HCT116 (cell line): ENCODE measurements around the gene NAB1. TPM values are rescaled to one million over a fixed set of nuclear protein-coding genes. Genes with fewer than 3 reads are reported as not detected.

Source experiments
- ATAC-seq: fragments of 200-7000 bp; cut with Tn5 transposase; 2 replicates; pipeline ENCODE4 v1.9.1; 2020; ENCODE audit warnings: mild to moderate bottlenecking, moderate library complexity
- BruUV-seq: library from RNA; stranded (reverse); fragments of 400-500 nt; replicated peaks from 2 replicates; lab custom pipeline; 2021; lab: Mats Ljungman, UMichigan
- CTCF ChIA-PET: fragments of 300-600 bp; sonication (Branson Sonifier 250); formaldehyde crosslinking; loops from one replicate; lab custom pipeline; 2021; ENCODE audit warnings: antibody characterized with exemption; lab: Charles Lee
- POLR2A ChIA-PET: fragments of 300-600, 350-600 bp; sonication (Branson Sonifier 250); formaldehyde crosslinking; loops from one replicate; lab custom pipeline; 2021; ENCODE audit warnings: antibody characterized with exemption; lab: Charles Lee
- RAD21 ChIA-PET, 2 experiments: fragments of 300-600 bp; sonication (Branson Sonifier 250); formaldehyde crosslinking; loops; one replicate each; lab custom pipeline; 2023; ENCODE audit warnings: low total read pairs in 2 of 2; ENCODE audit not compliant: uncharacterized antibody in 2 of 2, unreplicated experiment in 2 of 2, low non-redundant PET in 1 of 2; lab: Charles Lee
- DNase-seq: peaks from one replicate; pipeline ENCODE4 v3.0.0-alpha.2; 2010; ENCODE audit warnings: low read depth, low spot score
- H2AFZ ChIP-seq: fragments of 200-600 bp; shearing (Covaris generic), sonication (generic); 2 replicates; pipeline ENCODE4 v1.6.1; 2017; ENCODE audit warnings: low read depth, mixed run types, mixed read lengths, antibody characterized with exemption, low read length; ENCODE audit not compliant: poor library complexity, severe bottlenecking
- H3K27ac ChIP-seq: 2 replicates; pipeline ENCODE4 v1.5.1; 2012; ENCODE audit warnings: low read depth, low read length
- H3K27me3 ChIP-seq: fragments of 200-600 bp; sonication (generic); 2 replicates; pipeline ENCODE4 v1.6.1; 2016; ENCODE audit warnings: mixed run types, low read length, mixed read lengths; ENCODE audit not compliant: insufficient read depth
- H3K36me3 ChIP-seq, 2 experiments: fragments of 200-500 bp in 1 of 2; fragments of 200-600 bp in 1 of 2; sonication (Bioruptor generic) in 1 of 2; sonication (generic) in 1 of 2; 2 replicates each; pipeline versions ENCODE4 v1.5.1 to v1.6.1; 2014 to 2016; ENCODE audit warnings: low read length in 2 of 2, inconsistent platforms in 1 of 2, mixed read lengths in 1 of 2, mixed run types in 1 of 2; ENCODE audit not compliant: insufficient read depth in 2 of 2, control insufficient read depth in 1 of 2
- H3K4me1 ChIP-seq, 2 experiments: fragments of 200-600 bp in 1 of 2; sonication (generic) in 1 of 2; 2 replicates each; pipeline versions ENCODE4 v1.5.1 to v1.6.1; 2012 to 2017; ENCODE audit warnings: low read length in 2 of 2, inconsistent platforms in 1 of 2, mild to moderate bottlenecking in 1 of 2, mixed read lengths in 1 of 2, mixed run types in 1 of 2, moderate library complexity in 1 of 2; ENCODE audit not compliant: insufficient read depth in 2 of 2, control insufficient read depth in 1 of 2
- H3K4me2 ChIP-seq: fragments of 200-600 bp; sonication (generic); 2 replicates; pipeline ENCODE4 v1.6.1; 2017; ENCODE audit warnings: mixed run types, low read length, mixed read lengths
- H3K4me3 ChIP-seq, 2 experiments: fragments of 200-600 bp in 1 of 2; sonication (generic) in 1 of 2; replicated peaks in 1 of 2; 2 replicates each; pipeline ENCODE4 v1.5.1; 2011 to 2016; ENCODE audit warnings: low read length in 2 of 2, control low read depth in 1 of 2, low read depth in 1 of 2, mild to moderate bottlenecking in 1 of 2, mixed read lengths in 1 of 2, mixed run types in 1 of 2
- H3K79me2 ChIP-seq: fragments of 200-600 bp; sonication (generic); 2 replicates; pipeline ENCODE4 v1.6.1; 2017; ENCODE audit warnings: mild to moderate bottlenecking, mixed run types, low read length, moderate library complexity, mixed read lengths; ENCODE audit not compliant: insufficient read depth
- H3K9ac ChIP-seq: fragments of 200-600 bp; sonication (generic); 2 replicates; pipeline ENCODE4 v1.6.1; 2016; ENCODE audit warnings: low read length, mixed read lengths
- H3K9me2 ChIP-seq: fragments of 200-600 bp; sonication (generic), shearing (Covaris generic); 2 replicates; pipeline ENCODE4 v1.6.1; 2017; ENCODE audit warnings: mixed run types, mild to moderate bottlenecking, moderate library complexity; ENCODE audit not compliant: insufficient read depth
- H3K9me3 ChIP-seq, 2 experiments: fragments of 200-500 bp in 1 of 2; fragments of 200-600 bp in 1 of 2; sonication (Bioruptor generic) in 1 of 2; sonication (generic) in 1 of 2; 2 replicates each; pipeline ENCODE4 v1.6.1; 2014 to 2017; ENCODE audit warnings: low read length in 2 of 2, mixed read lengths in 2 of 2, inconsistent platforms in 1 of 2, low read depth in 1 of 2, mild to moderate bottlenecking in 1 of 2, mixed run types in 1 of 2, moderate library complexity in 1 of 2; ENCODE audit not compliant: control insufficient read depth in 1 of 2, insufficient read depth in 1 of 2
- H4K20me1 ChIP-seq: fragments of 200-600 bp; sonication (generic), shearing (Covaris generic); 2 replicates; pipeline ENCODE4 v1.6.1; 2017; ENCODE audit warnings: mixed run types, mild to moderate bottlenecking, moderate library complexity; ENCODE audit not compliant: insufficient read depth
- CBX3 ChIP-seq: IDR thresholded peaks from 2 replicates; pipeline ENCODE4 v1.6.1; 2012; ENCODE audit warnings: low read depth
- CEBPB ChIP-seq: IDR thresholded peaks from 2 replicates; pipeline ENCODE4 v1.6.1; 2012; ENCODE audit warnings: low read depth
- EGR1 ChIP-seq: IDR thresholded peaks from 2 replicates; pipeline ENCODE4 v1.6.1; 2012; ENCODE audit warnings: low read depth
- ELF1 ChIP-seq: IDR thresholded peaks from 2 replicates; pipeline ENCODE4 v1.6.1; 2012; ENCODE audit warnings: low read depth, borderline replicate concordance
- EZH2 ChIP-seq: fragments of 200-600 bp; sonication (generic); IDR thresholded peaks from 2 replicates; pipeline ENCODE4 v1.6.1; 2017; ENCODE audit warnings: antibody characterized with exemption, mixed run types
- FOSL1 ChIP-seq: IDR thresholded peaks from 2 replicates; pipeline ENCODE4 v1.6.1; 2012; ENCODE audit warnings: low read depth
- JUND ChIP-seq: IDR thresholded peaks from 2 replicates; pipeline ENCODE4 v1.6.1; 2012
- POLR2A ChIP-seq: IDR thresholded peaks from 2 replicates; pipeline ENCODE4 v1.7.0; 2011; ENCODE audit warnings: borderline replicate concordance; ENCODE audit not compliant: insufficient read depth, insufficient read length; ENCODE audit errors: extremely low read depth
- POLR2AphosphoS5 ChIP-seq: IDR thresholded peaks from 2 replicates; pipeline ENCODE4 v1.6.1; 2011; ENCODE audit warnings: mild to moderate bottlenecking, low read depth, low read length, moderate library complexity
- RAD21 ChIP-seq: IDR thresholded peaks from 2 replicates; pipeline ENCODE4 v1.6.1; 2012; ENCODE audit warnings: low read depth, mild to moderate bottlenecking
- YY1 ChIP-seq: IDR thresholded peaks from 2 replicates; pipeline ENCODE4 v1.6.1; 2011; ENCODE audit warnings: low read length, low read depth, moderate library complexity, mild to moderate bottlenecking; ENCODE audit not compliant: insufficient replicate concordance; ENCODE audit errors: extremely low read depth
- ZFX ChIP-seq: fragments of 450-650 bp; IDR thresholded peaks from 2 replicates; pipeline ENCODE4 v1.6.1; 2017
- ZNF274 ChIP-seq: fragments of 200-500 bp; sonication (Bioruptor generic); IDR thresholded peaks from 2 replicates; pipeline ENCODE4 v1.6.1; 2014; ENCODE audit warnings: mild to moderate bottlenecking, low read depth, low read length, inconsistent platforms
- intact Hi-C: fragments of 100-400 bp; cut with micrococcal nuclease; formaldehyde crosslinking; loops from 2 replicates; pipeline ENCODE4 v1.10.0; 2022
- total RNA-seq: library from RNA; stranded (reverse); gene quantifications from one replicate; pipeline ENCODE4 v1.2.1, GENCODE V29; 2021; ENCODE audit not compliant: unreplicated experiment
- TF ChIP-seq, protein P1 (sequence below): IDR thresholded peaks from 2 replicates; pipeline ENCODE4 v1.6.1; 2011; ENCODE audit warnings: mild to moderate bottlenecking, low read length, moderate library complexity; ENCODE audit not compliant: insufficient replicate concordance; ENCODE audit errors: extremely low read depth
- TF ChIP-seq, protein P2 (sequence below), 3 experiments: fragments of 200-600 bp in 1 of 3; sonication (generic) in 1 of 3; IDR thresholded peaks in 2 of 3; conservative IDR thresholded peaks in 1 of 3; 2 replicates each; pipeline ENCODE4 v1.5.1; 2012 to 2017; ENCODE audit warnings: low read depth in 2 of 3, low read length in 2 of 3, antibody characterized with exemption in 1 of 3, borderline replicate concordance in 1 of 3, control low read depth in 1 of 3, mild to moderate bottlenecking in 1 of 3, mixed read lengths in 1 of 3, mixed run types in 1 of 3, moderate library complexity in 1 of 3; ENCODE audit not compliant: insufficient read depth in 1 of 3
- TF ChIP-seq, protein P3 (sequence below): IDR thresholded peaks from 2 replicates; pipeline ENCODE4 v1.6.1; 2012

Gene NAB1
- total RNA-seq, 1 experiment from 2014 or later = 43.8 TPM

DNA sequence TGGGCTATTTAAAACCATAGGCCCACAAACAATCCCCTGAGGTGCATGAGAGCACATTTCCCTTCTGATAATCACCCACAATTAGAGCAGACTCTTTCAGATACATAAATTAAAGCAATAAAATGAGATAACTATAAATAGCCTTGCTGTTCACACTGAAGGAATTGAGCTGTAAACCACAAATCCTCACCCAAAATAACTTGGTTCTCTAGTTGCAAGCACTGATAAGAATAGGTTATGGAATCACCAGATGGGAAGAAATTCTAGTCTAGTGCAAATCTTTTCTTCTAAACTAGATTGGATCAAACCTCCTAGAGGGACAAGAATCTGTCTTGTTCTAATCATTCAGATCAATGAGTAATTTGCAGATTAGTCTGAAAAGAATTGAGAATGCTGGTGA is 64.6 kb downstream of the NAB1 start:
- H3K9me2 ChIP-seq = no peaks in the 10 kb centered on the region
- TF ChIP-seq ZNF274 = no peak
- no peak for TF ChIP-seq ZFX
- TF ChIP-seq RAD21 = no peak
- no peak for TF ChIP-seq EGR1
- no peak for TF ChIP-seq YY1
- no peak for TF ChIP-seq JUND
- TF ChIP-seq CEBPB = no peak
- TF ChIP-seq, protein P1, sequence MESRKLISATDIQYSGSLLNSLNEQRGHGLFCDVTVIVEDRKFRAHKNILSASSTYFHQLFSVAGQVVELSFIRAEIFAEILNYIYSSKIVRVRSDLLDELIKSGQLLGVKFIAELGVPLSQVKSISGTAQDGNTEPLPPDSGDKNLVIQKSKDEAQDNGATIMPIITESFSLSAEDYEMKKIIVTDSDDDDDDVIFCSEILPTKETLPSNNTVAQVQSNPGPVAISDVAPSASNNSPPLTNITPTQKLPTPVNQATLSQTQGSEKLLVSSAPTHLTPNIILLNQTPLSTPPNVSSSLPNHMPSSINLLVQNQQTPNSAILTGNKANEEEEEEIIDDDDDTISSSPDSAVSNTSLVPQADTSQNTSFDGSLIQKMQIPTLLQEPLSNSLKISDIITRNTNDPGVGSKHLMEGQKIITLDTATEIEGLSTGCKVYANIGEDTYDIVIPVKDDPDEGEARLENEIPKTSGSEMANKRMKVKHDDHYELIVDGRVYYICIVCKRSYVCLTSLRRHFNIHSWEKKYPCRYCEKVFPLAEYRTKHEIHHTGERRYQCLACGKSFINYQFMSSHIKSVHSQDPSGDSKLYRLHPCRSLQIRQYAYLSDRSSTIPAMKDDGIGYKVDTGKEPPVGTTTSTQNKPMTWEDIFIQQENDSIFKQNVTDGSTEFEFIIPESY = no peak
- TF ChIP-seq, protein P2, sequence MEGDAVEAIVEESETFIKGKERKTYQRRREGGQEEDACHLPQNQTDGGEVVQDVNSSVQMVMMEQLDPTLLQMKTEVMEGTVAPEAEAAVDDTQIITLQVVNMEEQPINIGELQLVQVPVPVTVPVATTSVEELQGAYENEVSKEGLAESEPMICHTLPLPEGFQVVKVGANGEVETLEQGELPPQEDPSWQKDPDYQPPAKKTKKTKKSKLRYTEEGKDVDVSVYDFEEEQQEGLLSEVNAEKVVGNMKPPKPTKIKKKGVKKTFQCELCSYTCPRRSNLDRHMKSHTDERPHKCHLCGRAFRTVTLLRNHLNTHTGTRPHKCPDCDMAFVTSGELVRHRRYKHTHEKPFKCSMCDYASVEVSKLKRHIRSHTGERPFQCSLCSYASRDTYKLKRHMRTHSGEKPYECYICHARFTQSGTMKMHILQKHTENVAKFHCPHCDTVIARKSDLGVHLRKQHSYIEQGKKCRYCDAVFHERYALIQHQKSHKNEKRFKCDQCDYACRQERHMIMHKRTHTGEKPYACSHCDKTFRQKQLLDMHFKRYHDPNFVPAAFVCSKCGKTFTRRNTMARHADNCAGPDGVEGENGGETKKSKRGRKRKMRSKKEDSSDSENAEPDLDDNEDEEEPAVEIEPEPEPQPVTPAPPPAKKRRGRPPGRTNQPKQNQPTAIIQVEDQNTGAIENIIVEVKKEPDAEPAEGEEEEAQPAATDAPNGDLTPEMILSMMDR (IDR thresholded peaks at IDR 0.05 in 2 of 3, conservative IDR thresholded peaks at IDR 0.05 in 1 of 3; ENCODE audit: borderline replicate concordance in 1 of 3, insufficient read depth in 1 of 3, low read depth in 2 of 3, low read length in 2 of 3) = no peak
- TF ChIP-seq FOSL1 = no peak
- TF ChIP-seq POLR2AphosphoS5 = no peak
- TF ChIP-seq POLR2A = no peak
- TF ChIP-seq CBX3 = no peak
- TF ChIP-seq, protein P3, sequence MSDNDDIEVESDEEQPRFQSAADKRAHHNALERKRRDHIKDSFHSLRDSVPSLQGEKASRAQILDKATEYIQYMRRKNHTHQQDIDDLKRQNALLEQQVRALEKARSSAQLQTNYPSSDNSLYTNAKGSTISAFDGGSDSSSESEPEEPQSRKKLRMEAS = no peak
- TF ChIP-seq EZH2 = no peak
- no peak for TF ChIP-seq ELF1
- ChIA-PET CTCF (no interaction called here), POLR2A (no interaction called here), RAD21 (no interaction called here)
- no TSS peak for BruUV-seq
- no peak overlapping the region for H3K4me2 ChIP-seq
- H4K20me1 ChIP-seq = no peaks in the 10 kb centered on the region
- DNase-seq = no peak
- H3K79me2 ChIP-seq = no peaks in the 10 kb centered on the region
- no peak overlapping the region for H3K9ac ChIP-seq
- intact Hi-C loops = no loop called here
- H3K9me3 ChIP-seq = no peaks in the 10 kb centered on the region
- no peaks in the 10 kb centered on the region for H3K27me3 ChIP-seq
- H3K36me3 ChIP-seq = no peaks in the 10 kb centered on the region
- no peak overlapping the region for H2AFZ ChIP-seq
- H3K4me3 ChIP-seq = no peak overlapping the region
- H3K4me1 ChIP-seq = peaks cover under 1 to 34% of the 10 kb centered on the region in 2 experiments
- no peak for ATAC-seq
- H3K27ac ChIP-seq = no peak overlapping the region
